NCI-H146 (cell line): Measurements from ENCODE around the gene BUB1B.
"Not testable (repeated sequence)": the region's sequence is repeated elsewhere in the genome, so short reads cannot be mapped to it uniquely, and the experiment has no call there.

Experiments used
- DNase-seq: peaks from one replicate; lab custom pipeline; 2025; lab: John Stamatoyannopoulos, UW

Gene BUB1B

GRCh38 chr15:40137303-40138200, 23.3 kb upstream of the BUB1B start:
- no peak for DNase-seq

GRCh38 chr15:40138201-40138570, 22.7 kb upstream of the BUB1B start:
- DNase-seq = not testable (repeated sequence)

- no peak for DNase-seq
Observed at GRCh38 chr15:40142428-40142827, 18.4 kb upstream of the BUB1B start.

DNA sequence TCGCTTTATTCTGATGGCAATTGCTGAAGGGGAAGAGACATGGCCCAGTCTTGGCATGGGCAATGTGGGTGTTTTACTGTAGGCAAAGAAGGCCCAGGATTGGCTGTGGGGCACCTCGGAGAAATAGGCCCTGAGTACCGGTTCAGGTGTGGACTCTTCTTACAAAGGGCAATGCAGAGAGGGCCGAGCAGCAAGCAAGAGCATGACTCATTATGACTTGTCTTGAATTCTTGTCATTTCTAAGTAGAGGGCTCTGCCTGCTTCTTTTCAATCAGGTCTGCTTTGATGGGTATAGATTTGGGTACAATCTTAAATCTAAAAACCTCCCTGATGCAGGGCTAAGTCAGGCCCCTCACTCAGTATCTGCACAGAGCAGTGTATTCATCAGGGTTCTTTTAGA, 14.8 kb upstream of the BUB1B start:
- no peak for DNase-seq

- DNase-seq = no peak
Observed at GRCh38 chr15:40149339-40149738, 11.5 kb upstream of the BUB1B start.

DNA sequence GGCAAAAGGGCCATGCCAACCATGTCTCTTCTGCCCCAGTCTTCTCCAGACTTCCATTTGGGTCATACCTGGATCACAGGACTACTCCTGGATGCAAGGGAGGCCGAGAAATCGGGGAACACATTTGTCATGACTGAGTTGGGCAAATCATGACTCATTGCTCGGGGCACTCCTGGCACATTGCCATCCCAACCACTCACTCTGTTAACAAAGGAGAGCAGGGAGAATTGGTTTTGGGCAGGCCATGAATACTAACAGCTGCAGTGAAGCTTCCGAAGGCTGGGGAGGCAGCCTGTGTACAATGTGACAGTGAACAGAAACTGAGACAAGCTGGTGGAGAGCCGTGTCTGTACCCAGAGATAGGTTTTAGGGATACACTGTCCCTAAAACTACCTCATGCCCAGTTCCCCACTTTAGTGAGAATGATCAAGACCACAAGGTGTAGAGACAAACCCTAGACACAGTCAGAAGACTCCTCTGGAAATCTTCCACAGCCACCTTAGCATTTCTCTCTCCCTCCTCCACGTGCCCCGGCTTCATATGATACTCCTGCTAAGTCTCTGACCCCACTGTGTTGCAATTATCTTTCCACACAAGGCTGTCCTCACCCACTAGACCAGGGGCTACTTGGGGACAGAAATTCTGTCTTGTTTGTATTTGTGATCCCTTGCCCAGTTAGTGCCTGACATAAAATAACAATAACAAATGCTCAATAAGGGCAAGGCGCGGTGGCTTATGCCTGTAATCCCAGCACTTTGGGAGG, 10.5 kb upstream of the BUB1B start:
- peak; percentile 39 for DNase-seq

DNA sequence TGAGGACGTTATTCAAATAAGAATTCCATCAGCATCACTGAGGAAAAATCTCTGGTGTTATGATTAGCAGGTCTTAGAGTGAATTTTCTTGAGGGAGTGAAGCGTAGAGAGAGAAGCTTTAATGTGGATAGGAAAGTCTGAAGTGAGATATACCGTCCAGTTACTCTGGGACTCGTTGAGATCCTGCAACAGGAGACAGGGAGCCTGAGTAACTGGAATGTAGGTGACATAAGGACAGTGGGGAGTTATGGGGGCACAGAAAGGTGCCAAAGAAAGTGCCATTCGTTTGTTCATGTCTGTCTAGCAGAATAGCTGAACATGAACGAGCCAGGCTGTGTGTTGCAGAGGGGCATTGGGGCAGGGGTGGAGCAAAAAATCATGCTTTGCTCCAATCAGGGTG, 9.4 kb upstream of the BUB1B start:
- DNase-seq = no peak

DNA sequence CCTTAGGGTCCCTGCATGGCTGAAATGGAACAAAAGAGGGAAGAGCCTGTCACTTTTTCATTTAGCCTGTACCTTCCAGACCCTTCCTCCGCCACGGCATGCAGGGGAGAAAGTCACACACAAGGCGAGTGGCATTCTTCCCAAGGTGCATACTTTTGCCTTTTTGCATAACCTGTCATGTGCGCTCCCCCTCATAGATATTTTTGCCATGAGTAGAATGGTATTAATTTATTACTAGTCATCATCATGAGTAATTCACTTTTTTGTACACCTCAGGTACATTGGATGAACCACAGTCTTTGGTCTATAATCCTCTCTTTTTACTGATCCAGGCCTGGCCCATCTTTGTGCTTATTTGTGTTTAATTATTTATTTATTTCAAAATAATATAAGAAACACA, 8.9 kb upstream of the BUB1B start:
- no peak for DNase-seq

DNA sequence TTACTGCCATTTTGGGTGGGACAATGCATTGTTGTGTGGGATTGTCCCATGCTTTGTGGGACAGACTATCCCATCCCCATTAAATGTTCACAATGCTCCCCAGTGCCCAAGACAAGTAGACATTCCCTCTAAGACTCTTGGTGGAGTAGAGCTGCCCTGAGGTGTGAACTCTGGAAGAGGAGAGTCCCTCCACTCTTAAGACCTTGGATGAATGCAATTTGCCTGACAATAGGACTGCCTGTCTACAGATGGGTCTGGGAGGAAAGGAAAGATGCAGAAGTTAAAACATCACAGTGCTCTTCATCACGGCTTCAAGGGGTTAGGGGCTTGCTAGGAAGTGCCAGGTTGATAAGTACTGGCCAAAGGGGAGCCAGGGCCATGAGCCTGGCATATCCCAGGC, 6.0 kb upstream of the BUB1B start:
- not testable (repeated sequence) for DNase-seq

DNA sequence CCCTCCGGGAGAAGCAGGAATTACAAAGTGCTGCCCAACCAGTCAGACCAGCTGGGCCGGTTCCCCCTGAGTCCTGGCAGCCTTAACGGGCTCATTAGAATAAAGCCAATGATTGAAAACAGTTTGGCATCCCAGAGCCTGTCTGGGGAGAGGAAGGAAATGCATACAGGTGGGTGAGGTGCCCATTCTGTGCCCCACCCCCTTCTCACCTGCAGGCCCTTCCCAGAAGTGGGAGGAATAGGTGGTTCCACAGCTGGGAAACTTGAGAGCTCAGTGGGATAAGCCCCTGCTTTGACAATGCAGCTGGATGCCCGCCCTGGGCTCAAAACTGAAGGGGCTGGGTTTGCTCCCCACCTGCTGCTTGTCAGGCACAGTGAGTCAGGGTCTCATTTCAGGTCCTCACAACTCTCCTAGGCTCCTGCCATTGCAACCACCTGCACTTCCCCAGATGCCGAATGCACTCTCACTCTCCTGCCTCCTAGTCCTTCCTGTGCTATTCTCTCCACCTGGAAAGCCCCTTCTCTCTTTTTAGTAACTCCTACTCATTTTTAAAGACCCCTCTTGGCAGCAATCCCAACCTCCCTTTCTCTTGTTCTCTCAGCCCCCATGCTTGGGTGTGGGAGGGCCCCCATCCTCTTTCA, 5.5 kb upstream of the BUB1B start:
- DNase-seq = peak; percentile 27

GRCh38 chr15:40157778-40158447, 3.0 kb upstream of the BUB1B start:
- no peak for DNase-seq

DNA sequence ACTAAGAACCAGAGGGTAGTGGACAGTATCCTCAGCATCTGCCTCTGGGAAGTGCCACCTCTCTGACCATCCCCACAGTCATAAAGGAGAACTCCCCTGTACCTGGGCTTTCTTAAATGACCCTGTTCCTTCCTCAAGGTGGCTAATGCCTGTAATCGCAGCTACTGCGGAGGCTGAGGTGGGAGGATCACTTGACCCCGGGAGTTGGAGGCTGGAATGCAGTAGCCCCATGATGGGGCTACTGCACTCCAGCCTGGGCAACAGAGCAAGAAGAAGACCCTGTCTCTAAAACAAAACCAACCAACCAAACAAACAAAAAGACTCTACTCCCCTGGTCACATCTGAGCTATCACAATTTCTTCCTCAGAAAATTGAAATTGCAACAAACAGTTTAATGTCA, 848 bp upstream of the BUB1B start:
- no peak for DNase-seq

DNA sequence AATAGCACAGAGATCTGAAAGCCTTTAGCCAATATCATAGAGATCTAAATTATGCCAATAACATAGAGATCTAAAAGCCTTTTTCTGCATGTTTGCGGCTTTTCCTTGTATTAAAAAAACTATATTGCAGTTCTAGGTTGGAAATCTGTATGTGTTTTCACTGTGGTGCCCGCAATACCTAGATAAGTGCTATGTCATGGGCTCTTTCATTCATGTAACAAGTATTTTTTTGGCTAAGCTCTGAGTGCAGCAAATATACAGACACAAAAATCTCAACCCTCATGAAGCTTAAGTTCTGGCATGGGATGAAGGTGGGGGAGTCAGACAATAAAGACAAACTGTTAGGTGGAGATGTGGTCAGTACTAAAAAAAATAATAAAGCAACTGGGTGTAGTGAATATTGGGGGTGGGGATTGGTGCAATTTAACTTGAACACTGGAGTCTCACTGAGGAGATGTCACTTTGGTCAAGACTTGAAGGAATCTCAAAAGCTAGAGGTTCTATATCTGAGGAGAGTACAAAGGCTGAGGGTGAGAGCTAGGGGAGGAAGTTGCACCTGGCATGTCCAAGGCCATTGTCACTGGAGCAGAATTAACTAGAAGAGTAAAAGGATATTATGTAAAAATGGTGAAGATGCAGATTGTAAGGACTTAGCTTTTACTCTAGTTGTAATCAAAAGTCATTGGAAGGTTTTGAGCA, 973 bp downstream of the BUB1B start:
- DNase-seq = peak; percentile 4

- no peak for DNase-seq
Observed at GRCh38 chr15:40162552-40162951, 1.7 kb downstream of the BUB1B start.

DNA sequence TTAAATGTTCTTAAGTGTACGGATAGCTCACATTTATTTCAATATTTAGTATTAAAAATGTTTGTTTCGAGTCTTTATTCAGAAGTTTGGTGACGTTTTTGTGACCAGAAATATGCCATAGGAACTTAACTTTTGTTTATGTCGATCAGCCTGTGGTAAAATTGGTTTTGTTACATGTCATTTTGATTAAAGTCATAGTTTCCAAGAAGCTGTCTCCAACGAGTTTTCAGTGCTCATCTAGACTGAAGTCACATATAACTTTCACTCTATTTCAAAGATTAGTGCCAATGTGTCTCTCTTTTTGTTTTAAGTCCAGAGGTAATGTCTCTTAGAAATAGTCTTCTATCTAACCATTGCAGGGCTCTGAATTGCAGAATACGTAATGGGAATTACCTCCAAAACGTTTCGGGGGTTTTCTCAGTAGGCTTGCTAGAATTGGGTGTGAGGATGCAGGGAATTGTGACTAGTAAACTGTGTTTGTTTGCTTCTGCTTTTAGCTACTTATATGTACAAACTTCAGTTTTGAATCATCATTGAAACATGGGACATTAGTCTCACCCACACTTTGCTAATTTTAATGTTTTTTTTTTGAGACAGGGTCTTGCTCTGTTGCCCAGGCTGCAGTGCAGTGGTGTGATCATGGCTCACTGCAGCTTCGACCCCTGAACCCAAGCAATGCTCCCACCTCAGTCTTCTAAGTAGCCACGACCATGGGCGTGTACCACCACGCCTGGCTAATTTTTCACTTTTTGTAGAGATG, 3.0 kb downstream of the BUB1B start:
- DNase-seq = no peak

GRCh38 chr15:40167374-40167773, 6.5 kb downstream of the BUB1B start:
- not testable (repeated sequence) for DNase-seq

- DNase-seq = no peak
Observed at GRCh38 chr15:40175160-40175559, 14.3 kb downstream of the BUB1B start.

DNA sequence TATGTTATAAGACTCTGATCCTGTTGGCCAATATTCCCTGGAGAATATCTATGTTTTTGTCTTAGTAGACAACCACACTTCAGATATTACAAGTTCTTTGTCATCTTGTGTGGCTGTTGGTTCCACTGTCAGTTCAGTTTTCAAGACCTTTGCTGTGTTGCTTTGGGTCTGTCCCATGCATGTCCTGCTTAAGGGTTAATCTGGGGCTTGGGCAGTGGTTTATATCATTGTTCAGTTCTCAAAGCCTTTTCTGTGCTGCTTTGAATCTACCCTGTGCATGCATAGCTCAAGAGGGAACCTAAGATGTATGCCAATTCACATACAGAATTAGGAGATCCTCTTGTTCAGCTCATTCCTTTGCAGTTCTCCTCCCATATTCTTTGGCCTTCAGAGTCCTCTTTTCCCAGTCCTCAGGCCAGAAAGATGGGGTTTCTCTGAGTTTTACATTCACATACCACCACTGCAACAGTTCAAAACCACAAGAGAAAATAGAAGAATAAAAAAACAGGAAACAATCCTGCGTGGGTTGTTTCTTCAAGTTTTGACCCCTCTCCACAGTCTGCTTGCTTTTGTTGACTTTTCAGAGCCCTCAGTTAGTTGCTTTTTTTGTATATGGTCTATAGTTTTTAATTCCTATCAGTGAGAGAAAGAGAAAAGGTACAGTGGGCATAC, 21.6 kb downstream of the BUB1B start:
- DNase-seq = no peak

- DNase-seq = no peak
Observed at GRCh38 chr15:40183636-40184463, 23.0 kb downstream of the BUB1B start.
